Heart left ventricle (tissue), 13 donors: ENCODE data around the gene PSMG4.

ENCODE experiments used
- CTCF ChIP-seq, 12 donors: fragments of 200-600 bp; sonication (generic) in 4 of 12; IDR thresholded peaks; one replicate each; pipeline versions ENCODE4 v1.5.0 to v1.8.0; 2018 to 2022; ENCODE audit warnings: antibody characterized with exemption in 12 of 12, mild to moderate bottlenecking in 5 of 12
- POLR2A ChIP-seq, 2 donors: fragments of 450-650 bp; IDR thresholded peaks; one replicate each; pipeline ENCODE4 v1.6.1; 2017; ENCODE audit warnings: antibody characterized with exemption in 2 of 2, mild to moderate bottlenecking in 2 of 2, moderate library complexity in 2 of 2
- donor health status: ischemic (EF 13 %, LVEDD 7.1; RV severe dilation, severe dysfunction).
- donor health status: DM: no; HTN: yes; CAD: no.
- donor health status: DM: no; HTN: no; CAD: no.
- donor health status: ischemic (EF 25% LVEDD 6.9; RV normal size, moderate dysfunction).
- donor health status: ischemic (EF 25% LVEDD 5.7; RV mildly dilated, moderate dysfunction).
- donor health status: ischemic (EF 35%, LVEDD 5.7; RV mildly dilated, moderate dysfunction).
- donor health status: nonischemic (EF 11% LVEDD 7.7; RV severe dilation, severe dysfunction).
- donor health status: DM: yes; HTN: yes; CAD: no.
- donor health status: PGD.
- donor health status: ischemic (EF 29% LVEDD 5.4; RV normal size, mild dysfunction).
- donor health status: nonischemic (EF 23%, LVEDD 6.1; RV moderate dilation, normal function).

- no peak for TF ChIP-seq CTCF (IDR thresholded peaks at IDR 0.05)
- no peak for TF ChIP-seq POLR2A (IDR thresholded peaks at IDR 0.05)
These were observed 45.9 kb downstream of the PSMG4 start for GRCh38 chr6:3304500-3305215.
